Measurements from ENCODE around the gene HLA-C.

HLA-C gene

DNA sequence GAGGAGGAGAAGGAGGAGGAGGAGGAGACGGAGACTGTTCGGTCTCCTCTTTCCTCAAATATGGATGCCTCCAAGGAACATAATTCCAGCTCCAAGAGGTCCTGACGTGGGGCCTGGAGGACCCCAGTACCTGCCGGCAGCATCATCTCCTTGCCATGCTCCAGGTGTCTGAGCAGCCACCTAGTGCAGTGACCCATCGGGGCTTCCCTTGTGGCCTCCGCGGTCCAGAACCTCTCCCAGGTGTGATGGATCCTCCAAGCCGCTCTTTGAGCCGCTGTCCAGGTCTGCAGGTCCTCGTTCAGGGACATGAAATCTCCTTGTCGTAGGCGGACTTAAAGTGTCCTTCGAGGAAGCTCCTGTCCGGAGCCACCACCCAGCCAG, 35.8 kb upstream of the HLA-C start:
- H3K4me3 ChIP-seq (ENCODE audit: control insufficient read depth, low read depth, low read length): no peak overlapping the region
- no peak for DNase-seq (ENCODE audit: low read depth)

DNA sequence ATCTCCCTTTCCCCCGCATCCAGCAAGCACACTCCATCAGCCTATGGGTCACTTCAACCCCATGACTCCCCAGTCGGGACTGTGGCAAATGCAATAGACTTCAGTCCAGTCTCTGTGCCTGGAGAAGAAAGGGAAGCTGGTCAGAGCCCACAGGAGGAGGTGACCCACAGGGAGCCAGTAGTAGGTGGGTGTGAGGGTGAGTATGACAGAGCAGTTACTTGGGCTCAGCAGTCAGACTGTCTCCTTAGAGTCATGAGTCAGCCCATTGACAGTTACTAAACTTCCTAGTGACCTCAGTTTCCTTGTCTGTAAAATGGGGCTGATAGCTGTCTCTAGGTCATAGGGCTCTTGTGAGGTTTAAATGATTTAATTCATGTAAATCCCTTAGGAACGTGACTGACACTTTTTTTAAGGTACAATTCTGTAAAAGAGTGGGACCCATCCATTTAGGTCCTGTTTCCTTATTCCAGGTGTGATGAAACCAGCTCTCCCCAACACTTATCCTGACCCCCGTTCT, 33.9 kb upstream of the HLA-C start:
- TF ChIP-seq, protein P1, sequence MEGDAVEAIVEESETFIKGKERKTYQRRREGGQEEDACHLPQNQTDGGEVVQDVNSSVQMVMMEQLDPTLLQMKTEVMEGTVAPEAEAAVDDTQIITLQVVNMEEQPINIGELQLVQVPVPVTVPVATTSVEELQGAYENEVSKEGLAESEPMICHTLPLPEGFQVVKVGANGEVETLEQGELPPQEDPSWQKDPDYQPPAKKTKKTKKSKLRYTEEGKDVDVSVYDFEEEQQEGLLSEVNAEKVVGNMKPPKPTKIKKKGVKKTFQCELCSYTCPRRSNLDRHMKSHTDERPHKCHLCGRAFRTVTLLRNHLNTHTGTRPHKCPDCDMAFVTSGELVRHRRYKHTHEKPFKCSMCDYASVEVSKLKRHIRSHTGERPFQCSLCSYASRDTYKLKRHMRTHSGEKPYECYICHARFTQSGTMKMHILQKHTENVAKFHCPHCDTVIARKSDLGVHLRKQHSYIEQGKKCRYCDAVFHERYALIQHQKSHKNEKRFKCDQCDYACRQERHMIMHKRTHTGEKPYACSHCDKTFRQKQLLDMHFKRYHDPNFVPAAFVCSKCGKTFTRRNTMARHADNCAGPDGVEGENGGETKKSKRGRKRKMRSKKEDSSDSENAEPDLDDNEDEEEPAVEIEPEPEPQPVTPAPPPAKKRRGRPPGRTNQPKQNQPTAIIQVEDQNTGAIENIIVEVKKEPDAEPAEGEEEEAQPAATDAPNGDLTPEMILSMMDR (IDR thresholded peaks at IDR 0.05; ENCODE audit: control insufficient read depth, insufficient read depth, low read depth, low read length, missing control alignments): no peak
- DNase-seq (ENCODE audit: low read depth): no peak
- H3K4me3 ChIP-seq (ENCODE audit: control insufficient read depth, low read depth, low read length): no peak overlapping the region

More for the DNA sequence above, 35.8 kb upstream of the HLA-C start:
- TF ChIP-seq, protein P1 (IDR thresholded peaks at IDR 0.05; ENCODE audit: control insufficient read depth, insufficient read depth, low read depth, low read length, missing control alignments): no peak

DNA sequence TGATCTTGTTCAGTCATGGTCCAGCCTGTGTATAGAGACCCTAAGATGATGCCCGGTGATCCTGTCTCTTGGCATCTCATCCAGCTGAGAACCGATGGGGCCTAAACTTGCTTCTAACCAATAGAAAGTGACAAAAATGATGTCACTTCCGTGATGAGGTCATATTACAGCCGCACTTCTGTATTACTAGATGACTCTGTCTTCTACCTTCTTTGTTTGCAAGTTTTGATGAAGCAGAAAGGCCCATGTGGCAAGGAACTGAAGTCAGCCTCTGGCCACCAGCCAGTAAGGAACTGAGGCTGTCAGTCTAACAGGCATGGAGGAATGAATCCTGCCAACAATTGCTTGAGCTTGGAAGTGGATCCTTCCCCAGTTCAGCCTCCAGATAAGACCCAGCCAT, 32.8 kb upstream of the HLA-C start:
- no peak overlapping the region for H3K4me3 ChIP-seq (ENCODE audit: control insufficient read depth, low read depth, low read length)
- TF ChIP-seq, protein P1 (IDR thresholded peaks at IDR 0.05; ENCODE audit: control insufficient read depth, insufficient read depth, low read depth, low read length, missing control alignments): no peak
- DNase-seq (ENCODE audit: low read depth): no peak

DNA sequence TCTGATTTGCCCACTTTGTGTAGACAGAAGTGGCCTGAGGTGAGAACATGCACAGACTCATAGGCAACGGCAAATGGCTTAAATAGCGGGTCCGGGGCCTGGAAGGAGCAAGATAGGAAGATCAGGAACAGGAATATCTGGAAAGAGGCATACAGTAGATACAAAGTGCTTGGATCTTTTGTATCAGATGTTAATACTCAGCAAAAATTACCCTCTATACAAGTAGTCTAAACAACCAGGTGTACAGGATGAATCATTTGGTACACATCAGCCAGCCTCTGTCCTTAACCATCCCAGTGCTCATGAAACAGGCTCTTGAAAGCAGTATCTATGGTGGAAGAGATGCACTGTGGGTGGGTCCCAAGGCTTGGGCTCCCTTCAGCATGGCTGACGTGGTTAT, 28.9 kb upstream of the HLA-C start:
- no peak overlapping the region for H3K4me3 ChIP-seq (ENCODE audit: control insufficient read depth, low read depth, low read length)
- TF ChIP-seq, protein P1 (IDR thresholded peaks at IDR 0.05; ENCODE audit: control insufficient read depth, insufficient read depth, low read depth, low read length, missing control alignments): no peak
- no peak for DNase-seq (ENCODE audit: low read depth)

DNA sequence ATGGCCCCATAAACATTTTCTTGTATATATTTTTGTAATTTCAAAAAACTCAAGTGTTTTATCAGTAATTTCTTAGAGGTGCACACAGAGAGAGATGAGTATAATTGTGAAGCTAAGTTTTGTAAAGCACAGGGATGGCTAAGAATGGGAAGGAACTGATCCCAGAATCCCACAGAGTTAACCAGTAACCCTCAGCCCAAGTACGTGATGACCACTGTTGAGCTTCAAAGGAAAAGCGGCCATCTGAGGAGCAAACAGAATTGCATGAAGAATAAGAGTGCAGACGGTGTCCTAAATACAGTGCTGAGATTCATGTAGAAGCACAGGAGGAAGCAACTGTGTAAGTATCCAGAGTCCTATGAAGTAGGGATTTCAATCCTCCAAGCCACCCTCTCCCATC, 28.1 kb upstream of the HLA-C start:
- TF ChIP-seq, protein P1 (IDR thresholded peaks at IDR 0.05; ENCODE audit: control insufficient read depth, insufficient read depth, low read depth, low read length, missing control alignments): no peak
- DNase-seq (ENCODE audit: low read depth): no peak
- no peak overlapping the region for H3K4me3 ChIP-seq (ENCODE audit: control insufficient read depth, low read depth, low read length)

DNA sequence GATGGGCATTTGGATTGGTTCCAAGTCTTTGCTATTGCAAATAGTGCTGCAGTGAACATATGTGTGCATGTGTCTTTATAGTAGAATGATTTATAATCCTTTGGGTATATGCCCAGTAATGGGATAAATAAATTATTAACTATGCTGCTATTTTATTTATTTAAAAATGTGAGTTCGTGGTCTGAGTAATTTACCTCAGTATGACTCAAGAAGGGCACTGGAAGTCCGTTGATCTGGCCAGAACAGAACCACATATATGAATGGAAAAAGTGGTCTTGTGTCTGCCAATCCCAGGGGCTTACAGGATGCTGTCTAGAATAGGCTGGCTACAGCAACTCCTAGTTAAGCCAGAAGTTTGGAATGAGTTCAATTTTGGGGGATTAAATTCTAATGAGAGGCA, 27.6 kb upstream of the HLA-C start:
- H3K4me3 ChIP-seq (ENCODE audit: control insufficient read depth, low read depth, low read length): no peak overlapping the region
- no peak for DNase-seq (ENCODE audit: low read depth)
- TF ChIP-seq, protein P1 (IDR thresholded peaks at IDR 0.05; ENCODE audit: control insufficient read depth, insufficient read depth, low read depth, low read length, missing control alignments): no peak

DNA sequence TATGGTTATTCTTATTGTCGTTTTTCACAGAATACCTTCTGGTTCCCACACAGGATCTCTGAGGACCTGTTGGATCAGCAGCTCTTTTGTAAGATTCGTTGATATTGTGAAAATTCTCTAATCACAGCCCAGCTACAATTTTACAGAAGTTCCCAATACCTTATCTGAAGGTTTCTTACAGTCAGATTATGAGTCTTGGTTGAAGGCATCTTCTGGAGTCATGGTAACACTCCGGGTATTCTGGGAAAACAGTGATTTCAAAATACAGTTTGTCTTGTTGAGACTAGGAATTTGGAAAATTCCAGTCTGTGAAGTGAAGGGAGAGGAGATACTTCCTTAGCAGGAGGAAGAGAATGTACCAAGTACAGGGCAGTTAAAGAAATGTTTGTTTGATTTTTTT, 22.2 kb upstream of the HLA-C start:
- TF ChIP-seq, protein P1 (IDR thresholded peaks at IDR 0.05; ENCODE audit: control insufficient read depth, insufficient read depth, low read depth, low read length, missing control alignments): no peak
- H3K4me3 ChIP-seq (ENCODE audit: control insufficient read depth, low read depth, low read length): no peak overlapping the region
- no peak for DNase-seq (ENCODE audit: low read depth)
